Adipocyte (in vitro differentiated cells): ENCODE measurements around the gene ATP1A2.
A peak's percentile ranks its signal among the peaks of the same experiment; 100 is the strongest.

Experiments used
- DNase-seq: peaks from one replicate; pipeline ENCODE4 v3.0.0-alpha.2; 2015; ENCODE audit warnings: low read depth
- H3K27me3 ChIP-seq: replicated peaks from 2 replicates; pipeline ENCODE4 v1.7.0; 2013; ENCODE audit warnings: mild to moderate bottlenecking, low read length, moderate library complexity; ENCODE audit not compliant: control insufficient read depth, insufficient read depth
- H3K36me3 ChIP-seq: 2 replicates; pipeline ENCODE4 v1.7.0; 2013; ENCODE audit warnings: low read length, mild to moderate bottlenecking, moderate library complexity; ENCODE audit not compliant: control insufficient read depth, insufficient read depth, severe bottlenecking
- H3K4me1 ChIP-seq: 2 replicates; pipeline ENCODE4 v1.7.0; 2013; ENCODE audit warnings: mild to moderate bottlenecking, low read length, moderate library complexity; ENCODE audit not compliant: control insufficient read depth, insufficient read depth
- H3K4me3 ChIP-seq: 2 replicates; pipeline ENCODE4 v1.7.0; 2013; ENCODE audit warnings: mild to moderate bottlenecking, low read length, moderate library complexity
- H3K9ac ChIP-seq: 2 replicates; pipeline ENCODE4 v1.7.0; 2013; ENCODE audit warnings: mild to moderate bottlenecking, low read length, moderate library complexity
- H3K9me3 ChIP-seq: 2 replicates; pipeline ENCODE4 v1.7.0; 2013; ENCODE audit warnings: mild to moderate bottlenecking, low read length, moderate library complexity; ENCODE audit not compliant: control insufficient read depth

The ATP1A2 gene

GRCh38 chr1:160188341-160188740, 72.8 kb downstream of the ATP1A2 start:
- no peak overlapping the region for H3K9ac ChIP-seq
- peaks cover 8% of the 10 kb centered on the region for H3K4me1 ChIP-seq
- H3K4me3 ChIP-seq = no peak overlapping the region
- H3K27me3 ChIP-seq = peaks cover 25% of the 10 kb centered on the region
- no peaks in the 10 kb centered on the region for H3K36me3 ChIP-seq
- DNase-seq = no peak
- H3K9me3 ChIP-seq = no peaks in the 10 kb centered on the region

GRCh38 chr1:160189649-160190625, 74.4 kb downstream of the ATP1A2 start, which contains the start of gene CASQ1:
Gene CASQ1, plus strand, starts transcription at chr1:160190575. Its CDS starts 177 bp downstream, at chr1:160190752.
- Histone ChIP-seq H3K9ac (no peak within 1 kb of the TSS), H3K36me3 (no peaks in the 10 kb centered on the region), H3K27me3 (peaks cover 31% of the 10 kb centered on the region), H3K4me3 (no peak within 1 kb of the TSS), H3K9me3 (no peaks in the 10 kb centered on the region), H3K4me1 (peaks cover 11% of the 10 kb centered on the region)
- peak; percentile 40 for DNase-seq

GRCh38 chr1:160191756-160192155, 76.2 kb downstream of the ATP1A2 start:
- no peak overlapping the region for H3K9ac ChIP-seq
- H3K4me1 ChIP-seq = peaks cover 11% of the 10 kb centered on the region
- DNase-seq = no peak
- no peak overlapping the region for H3K4me3 ChIP-seq
- peaks cover 30% of the 10 kb centered on the region for H3K27me3 ChIP-seq
- no peaks in the 10 kb centered on the region for H3K36me3 ChIP-seq
- no peaks in the 10 kb centered on the region for H3K9me3 ChIP-seq

- Histone ChIP-seq H3K27me3 (peaks cover 26% of the 10 kb centered on the region), H3K9me3 (no peaks in the 10 kb centered on the region), H3K9ac (no peak overlapping the region), H3K4me3 (no peak overlapping the region), H3K4me1 (peaks cover 11% of the 10 kb centered on the region), H3K36me3 (no peaks in the 10 kb centered on the region)
- no peak for DNase-seq
These were observed 76.7 kb downstream of the ATP1A2 start for GRCh38 chr1:160192234-160192633.
